Activated CD4-positive, alpha-beta T cell treated with anti-CD3 and anti-CD28 coated beads, Interleukin-2, amount 10 ng/mL, durations not matched to agents 7 days and 5 days (primary cell): Measurements from ENCODE around the gene VLDLR. TPM values are rescaled to one million over a fixed set of nuclear protein-coding genes. Genes with fewer than 3 reads are reported as not detected.

Experiments used
- CTCF ChIA-PET: fragments of 350-600 bp; sonication (Branson Sonifier 250); formaldehyde crosslinking; loops from one replicate; lab custom pipeline; 2021; ENCODE audit warnings: antibody characterized with exemption; lab: Charles Lee
- POLR2A ChIA-PET: fragments of 350-600 bp; sonication (Branson Sonifier 250); formaldehyde crosslinking; loops from one replicate; lab custom pipeline; 2021; ENCODE audit warnings: antibody characterized with exemption; lab: Charles Lee
- DNase-seq: peaks from one replicate; pipeline ENCODE4 v3.0.0-alpha.2; 2020
- H3K27ac Mint-ChIP-seq: one replicate; pipeline ENCODE4 v1.8.0; 2021; ENCODE audit warnings: mild to moderate bottlenecking, moderate library complexity, mixed read lengths
- H3K27me3 Mint-ChIP-seq: one replicate; pipeline ENCODE4 v1.8.0; 2021; ENCODE audit warnings: mixed read lengths
- H3K36me3 Mint-ChIP-seq: one replicate; pipeline ENCODE4 v1.8.0; 2021; ENCODE audit warnings: low read depth, mixed read lengths
- H3K4me1 Mint-ChIP-seq: one replicate; pipeline ENCODE4 v1.8.0; 2021; ENCODE audit warnings: mixed read lengths
- H3K4me3 Mint-ChIP-seq: one replicate; pipeline ENCODE4 v1.8.0; 2021; ENCODE audit warnings: mild to moderate bottlenecking, moderate library complexity, mixed read lengths
- H3K9me3 Mint-ChIP-seq: one replicate; pipeline ENCODE4 v1.8.0; 2021; ENCODE audit warnings: mixed read lengths
- total RNA-seq, 2 experiments: library from RNA; stranded (reverse); gene quantifications; one replicate each; pipeline ENCODE4 v1.2.3, GENCODE V29; 2021

The VLDLR gene
- total RNA-seq, 2 experiments from 2014 or later: 3.7 to 3.9 TPM

DNA sequence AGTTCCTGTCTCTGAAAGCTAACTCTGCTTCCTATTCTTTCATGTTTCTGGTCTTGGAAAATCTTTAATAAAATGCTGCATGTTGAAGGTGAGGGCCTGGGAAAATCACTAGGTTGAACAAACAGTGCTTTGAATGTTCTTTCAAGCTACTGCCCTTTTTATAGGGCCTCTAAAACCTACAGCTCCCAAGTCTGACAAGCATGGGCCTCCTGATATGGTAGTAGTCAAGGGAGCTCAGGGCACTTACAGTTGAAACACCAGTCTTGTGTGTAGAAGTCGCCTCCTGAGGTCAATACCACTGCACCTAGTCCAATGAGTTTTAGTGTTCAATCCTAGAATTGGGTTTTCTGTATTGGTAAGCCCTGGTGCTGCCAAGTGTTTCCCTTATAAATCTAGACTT, 20.5 kb downstream of the VLDLR start:
- H3K36me3 Mint-ChIP-seq: peaks cover 35% of the 10 kb centered on the region

DNA sequence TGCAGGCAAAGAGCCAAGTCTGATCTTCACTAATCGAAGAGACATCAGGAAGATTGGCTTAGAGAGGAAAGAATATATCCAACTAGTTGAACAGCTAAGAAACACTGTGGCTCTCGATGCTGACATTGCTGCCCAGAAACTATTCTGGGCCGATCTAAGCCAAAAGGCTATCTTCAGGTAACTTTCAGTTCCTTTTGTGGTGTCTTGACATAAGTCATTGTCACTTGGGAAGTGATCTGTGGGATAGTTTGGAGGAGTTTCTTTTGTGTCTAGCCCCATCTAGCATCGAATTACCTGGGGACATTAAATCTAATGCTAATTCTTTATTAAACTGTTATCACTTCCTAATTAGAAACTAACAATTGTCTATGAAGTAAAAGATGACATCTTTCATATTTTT, 24.0 kb downstream of the VLDLR start:
- POLR2A ChIA-PET: no interaction called here
- H3K4me1 Mint-ChIP-seq: no peaks in the 10 kb centered on the region
- CTCF ChIA-PET: interaction anchor here (0.8 kb wide), 1 partner anchor 9 kb away, joined by 4 read pairs; no protein-coding TSS in a partner anchor
- H3K4me3 Mint-ChIP-seq: no peak overlapping the region
- no peaks in the 10 kb centered on the region for H3K9me3 Mint-ChIP-seq
- DNase-seq: no peak
- H3K27me3 Mint-ChIP-seq: no peaks in the 10 kb centered on the region
- H3K36me3 Mint-ChIP-seq: peaks cover 36% of the 10 kb centered on the region
- H3K27ac Mint-ChIP-seq: no peak overlapping the region

More for the DNA sequence above, 20.5 kb downstream of the VLDLR start:
- POLR2A ChIA-PET: no interaction called here
- Mint-ChIP-seq H3K9me3 (no peaks in the 10 kb centered on the region), H3K27ac (no peak overlapping the region), H3K4me3 (no peak overlapping the region), H3K4me1 (no peaks in the 10 kb centered on the region), H3K27me3 (no peaks in the 10 kb centered on the region)
- no peak for DNase-seq
- CTCF ChIA-PET: interaction anchor here (1.1 kb wide), 2 partner anchors 12 to 15 kb away, joined by 3 read pairs; no protein-coding TSS in a partner anchor

DNA sequence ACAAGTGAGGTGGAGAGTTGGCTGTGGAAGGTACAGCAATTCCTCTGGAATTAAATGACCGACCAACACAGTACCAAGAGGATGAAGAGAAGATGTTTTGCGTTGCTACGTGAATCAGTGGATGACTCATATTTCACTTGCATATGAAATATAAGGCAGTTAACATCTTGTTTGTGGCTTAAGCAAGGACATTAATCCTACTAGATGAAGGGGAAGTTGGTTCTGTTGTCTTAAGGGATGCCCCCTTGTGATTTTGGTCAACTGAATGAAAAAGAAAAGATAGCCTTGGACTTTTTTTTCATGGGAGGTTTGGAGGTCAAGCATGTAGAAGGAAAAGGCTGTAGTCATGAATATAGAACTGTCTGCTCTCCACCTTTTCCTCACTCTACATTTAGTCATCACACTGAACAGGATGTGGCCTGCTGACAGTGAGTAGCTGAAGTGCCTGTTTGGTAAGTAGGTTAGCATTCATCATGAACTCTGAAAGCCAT, 33.9 kb downstream of the VLDLR start:
- H3K4me3 Mint-ChIP-seq: no peak overlapping the region
- POLR2A ChIA-PET: interaction anchor here (0.7 kb wide), 1 partner anchor 17 kb away, joined by 7 read pairs; no protein-coding TSS in a partner anchor
- no peaks in the 10 kb centered on the region for H3K27me3 Mint-ChIP-seq
- peaks cover 26% of the 10 kb centered on the region for H3K4me1 Mint-ChIP-seq
- peak; percentile 53 for DNase-seq
- H3K9me3 Mint-ChIP-seq: no peaks in the 10 kb centered on the region
- H3K36me3 Mint-ChIP-seq: peaks cover 12% of the 10 kb centered on the region
- CTCF ChIA-PET: interaction anchor here (0.6 to 1.5 kb wide), 3 partner anchors 10 to 720 kb away, joined by 3 to 4 read pairs (median 3); no protein-coding TSS in a partner anchor
- peak overlapping the region; percentile 83 for H3K27ac Mint-ChIP-seq

DNA sequence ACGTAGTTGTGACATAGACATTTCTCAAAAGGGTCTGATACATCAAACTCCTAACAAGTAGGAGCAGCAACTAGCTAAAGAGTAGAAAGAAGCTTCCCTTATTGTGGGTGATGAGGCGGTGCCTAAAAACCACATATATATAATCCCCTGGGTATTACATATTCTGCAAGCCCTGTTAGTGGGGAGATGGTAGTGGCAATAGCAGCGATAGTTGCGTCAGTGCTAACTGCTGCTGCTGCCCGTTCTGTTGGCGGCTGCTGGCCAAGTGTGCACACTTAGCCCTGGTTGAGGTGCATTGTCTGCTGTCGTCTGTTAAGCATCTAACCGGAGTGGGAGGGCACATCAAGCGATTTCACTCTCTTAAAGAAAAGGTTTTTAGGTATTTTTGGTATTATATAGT, 35.8 kb downstream of the VLDLR start:
- Mint-ChIP-seq H3K4me3 (no peak overlapping the region), H3K4me1 (peaks cover 26% of the 10 kb centered on the region), H3K36me3 (peaks cover 12% of the 10 kb centered on the region), H3K27me3 (no peaks in the 10 kb centered on the region), H3K9me3 (no peaks in the 10 kb centered on the region), H3K27ac (no peak overlapping the region)
- POLR2A ChIA-PET: no interaction called here
- no peak for DNase-seq
- CTCF ChIA-PET: interaction anchor here (1.1 to 2.0 kb wide), 3 partner anchors 10 to 22 kb away, joined by 3 to 4 read pairs (median 4); no protein-coding TSS in a partner anchor

DNA sequence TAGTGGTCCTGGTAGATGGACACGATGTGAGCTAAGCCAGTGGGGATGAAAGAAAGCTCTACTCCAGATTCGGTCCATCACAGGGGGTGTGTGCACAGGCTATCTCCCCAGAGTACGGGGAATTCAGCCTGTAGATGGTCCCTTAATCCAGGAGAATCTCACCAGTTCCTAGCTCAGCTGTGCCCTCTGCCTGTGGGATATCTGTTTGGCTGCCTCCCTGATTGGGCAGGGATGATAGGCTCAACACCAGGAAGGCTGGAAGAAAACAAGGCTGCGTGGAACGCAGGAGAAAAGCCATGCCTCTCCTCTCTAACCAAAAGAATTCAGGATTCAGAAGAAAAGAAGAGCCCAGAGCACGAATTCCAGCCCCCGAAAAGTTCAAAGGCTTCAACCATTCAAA, 40.9 kb downstream of the VLDLR start:
- ChIA-PET POLR2A (no interaction called here), CTCF (no interaction called here)
- Mint-ChIP-seq H3K27me3 (no peaks in the 10 kb centered on the region), H3K4me3 (no peak overlapping the region), H3K4me1 (peaks cover 1% of the 10 kb centered on the region), H3K9me3 (no peaks in the 10 kb centered on the region), H3K36me3 (no peaks in the 10 kb centered on the region), H3K27ac (no peak overlapping the region)
- DNase-seq: no peak

DNA sequence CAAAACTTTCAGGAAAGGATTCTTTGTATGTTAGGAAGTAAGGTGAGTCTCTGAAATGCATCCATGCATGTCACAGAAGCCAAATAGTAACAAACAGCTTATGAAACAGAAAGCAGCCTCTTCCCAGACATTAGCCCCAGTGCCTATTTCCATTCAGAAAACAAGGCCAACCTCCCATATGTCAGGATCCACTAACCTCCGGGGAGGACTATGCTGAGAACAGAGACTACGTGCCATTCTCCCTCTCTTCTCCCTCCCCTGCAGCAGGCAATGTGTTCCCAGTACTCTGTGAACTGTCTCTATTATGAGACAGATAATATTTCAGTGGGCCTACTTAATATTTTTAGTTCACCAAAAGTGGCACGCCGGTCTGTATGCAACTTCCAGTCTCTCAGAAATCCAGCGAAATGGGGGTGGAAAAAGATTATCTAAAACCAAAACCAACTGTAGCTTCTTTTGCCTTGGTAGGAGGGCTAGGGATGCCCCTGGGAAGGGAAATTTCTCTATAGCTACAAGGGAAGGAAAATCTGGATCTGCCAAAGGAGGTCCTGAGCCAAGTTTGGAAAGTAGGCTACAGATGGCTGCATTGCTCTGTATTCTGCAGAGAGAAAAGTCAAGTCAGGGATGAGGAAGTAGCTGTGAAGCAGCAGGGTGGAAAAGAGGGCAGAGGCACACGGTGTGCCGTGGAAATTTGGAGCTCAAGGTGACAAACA, 42.0 kb downstream of the VLDLR start:
- H3K27me3 Mint-ChIP-seq: no peaks in the 10 kb centered on the region
- no peak overlapping the region for H3K27ac Mint-ChIP-seq
- H3K36me3 Mint-ChIP-seq: no peaks in the 10 kb centered on the region
- H3K4me1 Mint-ChIP-seq: no peaks in the 10 kb centered on the region
- CTCF ChIA-PET: no interaction called here
- POLR2A ChIA-PET: no interaction called here
- H3K4me3 Mint-ChIP-seq: no peak overlapping the region
- no peaks in the 10 kb centered on the region for H3K9me3 Mint-ChIP-seq
- DNase-seq: no peak

DNA sequence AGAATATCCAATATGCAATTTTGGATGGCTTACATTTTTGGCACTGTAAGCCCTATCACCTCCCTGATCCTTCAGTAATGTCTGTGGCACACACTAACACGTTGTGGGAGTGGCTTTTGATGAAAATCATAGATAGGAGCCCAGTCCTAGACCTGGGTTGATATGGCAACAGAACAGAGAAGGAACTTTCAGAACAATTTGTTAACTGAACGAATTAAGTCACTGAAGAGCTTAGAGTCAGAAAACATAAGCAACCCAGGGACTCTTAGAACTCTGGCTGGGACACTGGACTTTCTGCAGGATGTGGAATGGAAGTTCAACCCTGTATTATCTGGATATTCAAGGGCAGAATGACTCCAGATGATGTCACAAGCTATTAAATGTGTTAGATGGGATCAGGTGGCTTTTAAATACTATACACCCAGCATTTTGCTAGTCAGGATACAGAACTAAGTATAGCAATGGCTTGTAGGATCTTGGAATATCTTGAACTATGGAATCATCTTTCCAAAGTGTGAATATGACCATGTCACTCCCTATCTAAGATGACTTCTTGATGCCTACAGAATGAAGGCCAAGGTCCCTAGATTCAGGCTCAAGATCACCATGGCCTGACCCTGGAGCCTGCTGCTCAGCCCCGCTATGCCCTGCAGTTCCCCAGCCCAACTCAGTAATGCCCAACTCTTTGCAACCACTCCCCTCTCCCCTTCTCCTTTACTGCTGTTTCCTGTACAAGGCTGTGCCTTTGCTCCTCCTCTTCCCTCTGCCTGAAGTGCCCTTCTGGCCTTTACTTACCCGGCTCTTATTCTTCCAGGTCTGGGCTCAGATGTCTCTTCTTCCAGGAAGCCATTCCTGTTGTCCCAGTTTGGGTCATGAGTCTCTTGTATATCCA, 42.8 kb downstream of the VLDLR start:
- Mint-ChIP-seq H3K4me1 (no peaks in the 10 kb centered on the region), H3K4me3 (no peak overlapping the region), H3K27me3 (no peaks in the 10 kb centered on the region)

DNA sequence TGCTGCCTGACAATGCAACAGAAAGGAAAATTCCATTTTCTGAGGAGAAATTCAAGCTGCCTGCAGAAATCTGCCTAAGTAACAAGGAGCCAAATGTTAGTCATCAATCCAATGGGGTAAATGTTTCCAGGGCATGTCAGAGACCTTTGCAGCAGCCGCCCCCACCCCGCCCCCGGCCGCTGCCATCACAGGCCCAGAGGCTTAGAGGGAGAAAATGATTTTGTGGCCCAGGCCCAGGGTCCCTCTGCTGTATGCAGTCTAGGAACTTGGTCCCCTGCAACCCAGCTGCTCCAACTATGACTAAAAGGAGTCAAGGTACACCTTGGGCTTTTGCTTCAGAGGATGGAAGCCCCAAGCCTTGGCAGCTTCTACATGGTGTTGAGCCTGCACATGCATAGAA, 45.0 kb downstream of the VLDLR start:
- Mint-ChIP-seq H3K27ac (no peak overlapping the region), H3K4me1 (no peaks in the 10 kb centered on the region), H3K9me3 (no peaks in the 10 kb centered on the region), H3K36me3 (no peaks in the 10 kb centered on the region), H3K27me3 (no peaks in the 10 kb centered on the region), H3K4me3 (no peak overlapping the region)
- CTCF ChIA-PET: interaction anchor here (1.3 to 1.4 kb wide), 2 partner anchors 10 to 17 kb away, joined by 3 to 4 read pairs; no protein-coding TSS in a partner anchor
- DNase-seq: no peak
- POLR2A ChIA-PET: no interaction called here

More for the DNA sequence above, 42.8 kb downstream of the VLDLR start:
- no peaks in the 10 kb centered on the region for H3K36me3 Mint-ChIP-seq
- DNase-seq: no peak
- no peak overlapping the region for H3K27ac Mint-ChIP-seq
- ChIA-PET POLR2A (no interaction called here), CTCF (no interaction called here)
- no peaks in the 10 kb centered on the region for H3K9me3 Mint-ChIP-seq

DNA sequence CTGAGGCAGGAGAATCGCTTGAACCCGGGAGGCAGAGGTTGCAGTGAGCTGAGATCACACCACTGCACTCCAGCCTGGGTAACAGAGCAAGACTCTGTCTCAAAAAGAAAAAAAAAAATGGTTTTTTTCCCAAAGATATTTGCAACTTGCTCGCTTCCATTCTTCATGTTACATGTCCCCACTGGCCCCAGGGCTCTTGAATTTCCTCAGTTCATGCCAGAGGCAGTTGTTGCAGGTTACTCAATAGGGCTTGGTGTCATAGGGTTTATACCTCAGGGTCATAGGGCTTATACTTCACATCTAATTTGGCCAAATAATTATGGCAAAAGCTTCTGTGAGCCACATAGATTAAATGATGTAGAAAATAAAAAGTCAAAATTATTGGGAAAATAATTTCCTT, 51.6 kb downstream of the VLDLR start:
- H3K9me3 Mint-ChIP-seq: no peaks in the 10 kb centered on the region
- ChIA-PET POLR2A (interaction anchor here (0.7 kb wide), 1 partner anchor 13 kb away, joined by 4 read pairs; no protein-coding TSS in a partner anchor), CTCF (no interaction called here)
- H3K36me3 Mint-ChIP-seq: no peaks in the 10 kb centered on the region
- DNase-seq: no peak
- no peak overlapping the region for H3K4me3 Mint-ChIP-seq
- H3K27me3 Mint-ChIP-seq: no peaks in the 10 kb centered on the region
- H3K27ac Mint-ChIP-seq: no peak overlapping the region
- H3K4me1 Mint-ChIP-seq: no peaks in the 10 kb centered on the region

DNA sequence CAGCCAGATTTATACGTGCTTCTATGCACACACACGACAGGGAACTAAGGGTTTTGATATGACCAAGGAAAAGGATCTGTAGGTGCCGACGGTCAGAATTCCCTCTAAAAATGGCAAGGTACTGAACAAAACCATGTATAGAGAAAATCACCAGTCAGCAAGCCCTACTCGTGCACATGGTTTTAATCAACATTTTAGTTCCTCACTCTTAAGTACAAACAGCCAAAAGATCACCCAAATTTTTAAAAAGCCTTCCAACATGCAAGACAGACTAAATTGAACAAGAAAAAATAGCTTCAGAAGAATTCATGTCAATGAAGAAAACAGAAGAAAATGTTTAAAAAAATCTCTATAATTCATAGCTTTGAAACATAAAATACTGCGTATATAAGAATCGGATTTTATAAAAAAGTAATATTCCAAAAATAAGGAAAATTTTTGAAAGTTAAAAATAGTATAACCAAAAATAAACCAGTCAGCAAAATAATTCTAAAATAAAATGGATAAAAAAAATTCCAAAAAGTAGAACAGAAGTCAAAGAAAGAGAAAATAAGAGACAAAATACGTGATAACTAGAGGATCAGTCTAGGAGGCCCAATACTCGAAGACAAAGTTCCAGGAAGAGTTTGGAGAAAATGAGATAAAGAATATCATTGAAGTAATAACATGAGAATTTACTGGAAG, 52.7 kb downstream of the VLDLR start:
- ChIA-PET CTCF (no interaction called here), POLR2A (no interaction called here)
- H3K27ac Mint-ChIP-seq: no peak overlapping the region
- H3K4me1 Mint-ChIP-seq: no peaks in the 10 kb centered on the region
- no peaks in the 10 kb centered on the region for H3K27me3 Mint-ChIP-seq
- H3K9me3 Mint-ChIP-seq: no peaks in the 10 kb centered on the region
- no peaks in the 10 kb centered on the region for H3K36me3 Mint-ChIP-seq
- no peak for DNase-seq
- no peak overlapping the region for H3K4me3 Mint-ChIP-seq

DNA sequence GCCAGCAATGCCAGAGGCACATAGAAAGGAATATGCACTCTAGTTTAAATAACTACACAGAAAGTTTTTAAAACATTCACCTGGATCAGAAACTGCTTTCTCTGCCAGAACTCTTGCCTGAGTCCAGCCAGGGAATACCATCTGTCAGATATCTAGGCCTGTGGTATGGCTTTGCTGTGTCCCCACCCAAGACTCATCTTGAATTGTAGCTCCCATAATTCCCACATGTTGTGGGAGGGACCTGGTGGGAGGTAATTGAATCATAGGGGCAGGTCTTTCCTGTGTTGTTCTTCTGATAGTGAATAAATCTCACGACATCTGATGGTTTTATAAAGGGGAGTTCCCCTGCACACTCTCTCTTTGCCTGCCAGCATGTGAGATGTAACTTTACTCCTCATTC, 54.2 kb downstream of the VLDLR start:
- no peaks in the 10 kb centered on the region for H3K4me1 Mint-ChIP-seq
- ChIA-PET CTCF (no interaction called here), POLR2A (no interaction called here)
- H3K27me3 Mint-ChIP-seq: no peaks in the 10 kb centered on the region
- no peaks in the 10 kb centered on the region for H3K9me3 Mint-ChIP-seq
- no peak overlapping the region for H3K4me3 Mint-ChIP-seq
- no peak for DNase-seq
- no peaks in the 10 kb centered on the region for H3K36me3 Mint-ChIP-seq
- H3K27ac Mint-ChIP-seq: no peak overlapping the region

DNA sequence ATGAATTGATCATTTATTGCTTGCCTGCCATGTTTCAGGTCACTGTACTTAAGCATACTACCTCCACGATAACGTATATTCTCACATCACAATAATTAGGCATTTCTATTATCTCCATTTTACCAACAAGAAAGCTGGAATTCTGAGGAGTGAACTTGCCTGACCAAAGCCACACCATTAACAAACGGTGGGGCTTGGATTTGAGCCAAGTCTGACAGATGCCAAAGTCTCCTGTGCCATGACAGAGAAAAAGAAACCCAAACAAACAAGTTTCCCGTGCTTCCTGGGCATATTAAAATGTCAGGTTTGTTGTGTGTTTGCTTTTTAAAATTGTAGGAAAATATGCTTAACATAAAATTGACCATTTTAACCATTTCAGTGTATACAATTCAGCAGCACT, 54.9 kb downstream of the VLDLR start:
- CTCF ChIA-PET: no interaction called here
- Mint-ChIP-seq H3K4me1 (no peaks in the 10 kb centered on the region), H3K4me3 (no peak overlapping the region), H3K9me3 (no peaks in the 10 kb centered on the region), H3K27me3 (no peaks in the 10 kb centered on the region), H3K27ac (no peak overlapping the region), H3K36me3 (no peaks in the 10 kb centered on the region)
- no peak for DNase-seq
- POLR2A ChIA-PET: no interaction called here
